NT2/D1 (cell line): ENCODE results near the gene ERFE.

Experiments
- DNase-seq: peaks from one replicate; pipeline ENCODE4 v3.0.0-alpha.2; 2011; ENCODE audit warnings: low read depth, low spot score
- H3K27me3 ChIP-seq: 2 replicates; pipeline ENCODE4 v1.6.0; 2011; ENCODE audit warnings: mild to moderate bottlenecking; ENCODE audit not compliant: insufficient read length, insufficient read depth
- H3K36me3 ChIP-seq: 2 replicates; pipeline ENCODE4 v1.6.1; 2011; ENCODE audit warnings: mild to moderate bottlenecking, low read length, mixed read lengths; ENCODE audit not compliant: insufficient read depth, insufficient read length
- H3K4me1 ChIP-seq: 2 replicates; pipeline ENCODE4 v1.5.1; 2011; ENCODE audit not compliant: insufficient read depth, insufficient read length
- H3K4me3 ChIP-seq: 2 replicates; pipeline ENCODE4 v1.5.1; 2011; ENCODE audit warnings: low read depth; ENCODE audit not compliant: insufficient read length
- H3K9ac ChIP-seq: 2 replicates; pipeline ENCODE4 v1.6.0; 2011; ENCODE audit warnings: low read depth; ENCODE audit not compliant: insufficient read length
- H3K9me3 ChIP-seq: 2 replicates; pipeline ENCODE4 v1.5.1; 2011; ENCODE audit warnings: mild to moderate bottlenecking, low read length; ENCODE audit not compliant: insufficient read depth
- SUZ12 ChIP-seq: IDR thresholded peaks from 2 replicates; pipeline ENCODE4 v1.6.1; 2011; ENCODE audit not compliant: insufficient read length, insufficient read depth; ENCODE audit errors: extremely low read depth
- YY1 ChIP-seq: IDR thresholded peaks from 2 replicates; pipeline ENCODE4 v1.6.1; 2011; ENCODE audit not compliant: insufficient read length, insufficient read depth
- ZNF274 ChIP-seq: IDR thresholded peaks from 2 replicates; pipeline ENCODE4 v1.6.1; 2011; ENCODE audit warnings: mild to moderate bottlenecking, low read depth, low read length

The ERFE gene

GRCh38 chr2:238160206-238161129, 1.7 kb downstream of the ERFE start:
- DNase-seq = no peak
- no peaks in the 10 kb centered on the region for H3K9me3 ChIP-seq
- no peaks in the 10 kb centered on the region for H3K36me3 ChIP-seq
- peak overlapping the region; percentile 24 for H3K9ac ChIP-seq
- peaks cover 58% of the 10 kb centered on the region for H3K27me3 ChIP-seq
- TF ChIP-seq YY1 (no peak), ZNF274 (no peak), SUZ12 (no peak)
- peaks cover 14% of the 10 kb centered on the region for H3K4me1 ChIP-seq
- no peak overlapping the region for H3K4me3 ChIP-seq

DNA sequence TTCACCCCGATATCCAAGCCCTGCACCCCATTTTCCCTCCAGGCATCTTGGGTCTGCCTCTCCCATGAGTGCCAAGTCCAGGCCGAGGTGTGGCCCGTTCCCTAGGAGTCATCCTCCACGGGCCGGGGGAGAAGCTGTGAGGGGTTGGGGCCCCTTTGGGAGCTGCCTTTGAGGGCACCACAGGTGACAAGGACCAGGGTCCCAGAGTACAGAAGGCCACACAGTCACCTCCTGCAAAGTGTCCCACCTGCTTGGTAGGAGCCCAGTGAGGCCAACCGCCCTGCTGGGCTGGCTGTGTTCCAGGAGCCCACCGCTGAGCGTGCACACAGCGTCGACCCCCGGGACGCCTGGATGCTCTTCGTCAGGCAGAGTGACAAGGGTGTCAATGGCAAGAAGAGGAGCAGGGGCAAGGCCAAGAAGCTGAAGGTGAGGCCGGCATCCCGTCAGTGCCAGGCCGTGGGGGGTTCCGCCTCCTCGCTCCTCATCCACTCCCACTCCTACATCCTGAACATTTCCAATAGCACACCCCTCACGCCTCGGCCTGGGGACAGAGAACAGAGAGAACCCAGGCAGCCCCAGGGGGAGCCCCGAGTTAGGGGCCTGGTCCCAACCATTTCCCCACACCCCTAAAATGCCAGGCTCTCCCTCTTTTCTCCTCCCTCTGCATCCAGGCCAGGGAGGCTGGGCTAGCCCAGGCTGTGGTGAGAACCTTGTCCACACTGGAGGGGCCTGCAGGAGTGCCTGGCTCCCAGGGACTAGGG, 2.7 kb downstream of the ERFE start:
- Histone ChIP-seq H3K36me3 (peaks cover 2% of the 10 kb centered on the region), H3K4me3 (no peak overlapping the region), H3K27me3 (peaks cover 61% of the 10 kb centered on the region), H3K4me1 (peaks cover 14% of the 10 kb centered on the region), H3K9me3 (no peaks in the 10 kb centered on the region), H3K9ac (no peak overlapping the region)
- DNase-seq = no peak
- TF ChIP-seq SUZ12 = no peak
- no peak for TF ChIP-seq ZNF274
- TF ChIP-seq YY1 = no peak

- H3K4me1 ChIP-seq = peaks cover 14% of the 10 kb centered on the region
- no peak for TF ChIP-seq SUZ12
- TF ChIP-seq YY1 = no peak
- TF ChIP-seq ZNF274 = no peak
- DNase-seq = no peak
- H3K36me3 ChIP-seq = peaks cover 10% of the 10 kb centered on the region
- no peaks in the 10 kb centered on the region for H3K9me3 ChIP-seq
- H3K9ac ChIP-seq = no peak overlapping the region
- peaks cover 61% of the 10 kb centered on the region for H3K27me3 ChIP-seq
- no peak overlapping the region for H3K4me3 ChIP-seq
Observed at GRCh38 chr2:238162251-238162845, 3.6 kb downstream of the ERFE start.

DNA sequence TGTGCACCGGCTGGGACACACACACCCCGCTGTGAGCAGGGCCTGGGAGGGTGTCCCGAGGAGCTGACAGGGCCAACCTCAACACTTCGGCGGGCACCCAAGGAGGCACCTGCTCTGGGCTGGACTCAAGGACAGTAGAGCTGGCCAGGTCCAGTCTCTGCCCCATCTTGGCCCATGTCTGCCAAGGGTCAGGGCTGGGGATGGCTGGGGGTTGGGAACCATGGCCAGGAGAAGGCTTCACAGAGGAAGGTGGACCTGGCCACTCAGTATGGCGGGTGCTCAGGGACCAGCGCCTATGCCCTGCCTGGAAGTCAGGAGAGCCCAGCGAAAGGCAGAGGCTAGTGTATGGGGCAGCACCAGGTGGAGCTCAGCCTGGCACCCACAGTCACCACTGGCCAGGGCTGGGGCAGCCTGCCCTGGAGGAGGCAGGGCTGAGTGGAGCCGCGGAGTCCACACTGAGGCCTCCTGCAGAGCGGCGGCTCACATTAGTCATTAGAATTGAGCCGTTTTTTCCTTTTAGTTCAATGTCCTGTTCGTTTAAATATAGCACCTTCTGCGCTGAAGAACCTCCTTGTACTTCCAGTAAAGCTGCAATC, 4.2 kb downstream of the ERFE start:
- no peak for DNase-seq
- H3K9ac ChIP-seq = peak overlapping the region; percentile 67
- no peak overlapping the region for H3K4me3 ChIP-seq

DNA sequence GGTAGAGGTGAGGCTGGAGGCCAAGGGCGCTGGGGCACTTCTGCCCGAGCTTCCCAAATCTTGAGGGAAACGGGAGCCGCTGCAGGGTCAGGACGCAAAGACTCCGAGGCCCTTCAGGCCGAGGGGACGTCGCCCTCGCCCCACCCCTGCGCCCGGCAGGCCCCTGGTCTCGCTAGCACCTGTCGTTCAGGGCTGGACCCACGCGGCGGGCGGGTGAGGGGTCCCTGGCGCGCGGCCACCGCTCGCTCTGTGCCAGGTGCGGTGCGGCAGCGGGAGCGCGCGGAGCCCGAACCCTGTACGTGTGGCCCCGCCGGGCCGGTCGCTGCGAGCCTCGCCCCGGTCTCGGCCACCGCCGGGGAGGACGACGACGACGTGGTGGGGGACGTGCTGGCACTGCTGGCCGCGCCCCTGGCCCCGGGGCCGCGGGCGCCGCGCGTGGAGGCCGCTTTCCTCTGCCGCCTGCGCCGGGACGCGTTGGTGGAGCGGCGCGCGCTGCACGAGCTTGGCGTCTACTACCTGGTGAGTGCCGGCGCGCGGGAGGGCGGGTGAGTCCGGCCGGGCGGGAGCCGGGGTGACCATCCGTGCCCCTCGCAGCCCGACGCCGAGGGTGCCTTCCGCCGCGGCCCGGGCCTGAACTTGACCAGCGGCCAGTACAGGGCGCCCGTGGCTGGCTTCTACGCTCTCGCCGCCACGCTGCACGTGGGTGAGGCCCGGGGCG, 4.9 kb downstream of the ERFE start:
- Histone ChIP-seq H3K4me3 (peak overlapping the region; percentile 49), H3K27me3 (peaks cover 61% of the 10 kb centered on the region)
- DNase-seq = no peak

More for the DNA sequence above, 4.2 kb downstream of the ERFE start:
- H3K9me3 ChIP-seq = no peaks in the 10 kb centered on the region
- TF ChIP-seq SUZ12 = no peak
- H3K36me3 ChIP-seq = peaks cover 16% of the 10 kb centered on the region
- H3K4me1 ChIP-seq = peaks cover 11% of the 10 kb centered on the region
- H3K27me3 ChIP-seq = peaks cover 61% of the 10 kb centered on the region

GRCh38 chr2:238164906-238165287, 6.1 kb downstream of the ERFE start:
- Histone ChIP-seq H3K9me3 (no peaks in the 10 kb centered on the region), H3K36me3 (peaks cover 35% of the 10 kb centered on the region), H3K9ac (no peak overlapping the region), H3K4me3 (no peak overlapping the region), H3K4me1 (peaks cover 7% of the 10 kb centered on the region), H3K27me3 (peaks cover 52% of the 10 kb centered on the region)
- no peak for TF ChIP-seq SUZ12
- no peak for TF ChIP-seq YY1
- no peak for TF ChIP-seq ZNF274
- DNase-seq = no peak

More for the DNA sequence above, 4.9 kb downstream of the ERFE start:
- Histone ChIP-seq H3K4me1 (peaks cover 11% of the 10 kb centered on the region), H3K36me3 (peaks cover 23% of the 10 kb centered on the region), H3K9me3 (no peaks in the 10 kb centered on the region), H3K9ac (peak overlapping the region; percentile 67)
- no peak for TF ChIP-seq ZNF274
- no peak for TF ChIP-seq YY1
- peak; percentile 81 for TF ChIP-seq SUZ12
